Stimulated activated CD4-positive, alpha-beta T cell treated with anti-CD3 and anti-CD28 coated beads, Interleukin-4, amount 100 ng/mL, for 48 hours (primary cell): Measurements from ENCODE around the gene EPHB1.

Source experiments
- DNase-seq, 2 donors: peaks; one replicate each; pipeline ENCODE4 v3.0.0-alpha.2; 2020; ENCODE audit warnings: low read depth in 2 of 2

EPHB1 gene

GRCh38 chr3:134910026-134910425, 115.0 kb downstream of the EPHB1 start:
- DNase-seq = no peak

GRCh38 chr3:134911586-134912548, 116.8 kb downstream of the EPHB1 start:
- DNase-seq = no peak

GRCh38 chr3:134916276-134916961, 121.4 kb downstream of the EPHB1 start:
- no peak for DNase-seq

GRCh38 chr3:134917631-134918030, 122.6 kb downstream of the EPHB1 start:
- no peak for DNase-seq

- no peak for DNase-seq
Observed at GRCh38 chr3:134918441-134918840, 123.4 kb downstream of the EPHB1 start.

- no peak for DNase-seq
Observed at GRCh38 chr3:134922101-134922500, 127.0 kb downstream of the EPHB1 start.

- DNase-seq = no peak
Observed at GRCh38 chr3:134922866-134923265, 127.8 kb downstream of the EPHB1 start.

GRCh38 chr3:134923286-134923685, 128.2 kb downstream of the EPHB1 start:
- no peak for DNase-seq

- DNase-seq = no peak
Observed at GRCh38 chr3:134927599-134927998, 132.5 kb downstream of the EPHB1 start.

- DNase-seq = no peak
Observed at GRCh38 chr3:134928392-134928791, 133.3 kb downstream of the EPHB1 start.

GRCh38 chr3:134928819-134929218, 133.8 kb downstream of the EPHB1 start:
- no peak for DNase-seq

- DNase-seq = no peak
Observed at GRCh38 chr3:134929976-134930375, 134.9 kb downstream of the EPHB1 start.

- DNase-seq = no peak
Observed at GRCh38 chr3:134931045-134931785, 136.2 kb downstream of the EPHB1 start.

- no peak for DNase-seq
Observed at GRCh38 chr3:134932035-134932434, 137.0 kb downstream of the EPHB1 start.

- no peak for DNase-seq
Observed at GRCh38 chr3:134933997-134934396, 138.9 kb downstream of the EPHB1 start.

- no peak for DNase-seq
Observed at GRCh38 chr3:134934933-134935332, 139.9 kb downstream of the EPHB1 start.

- DNase-seq = no peak
Observed at GRCh38 chr3:134937256-134938028, 142.4 kb downstream of the EPHB1 start.

GRCh38 chr3:134938029-134938525, 143.0 kb downstream of the EPHB1 start:
- no peak for DNase-seq

GRCh38 chr3:134939978-134940377, 144.9 kb downstream of the EPHB1 start:
- no peak for DNase-seq

GRCh38 chr3:134941820-134942219, 146.8 kb downstream of the EPHB1 start:
- DNase-seq = no peak

- no peak for DNase-seq
Observed at GRCh38 chr3:134944429-134944828, 149.4 kb downstream of the EPHB1 start.
